H9 (cell line): ENCODE data around the gene CPM. TPM values are rescaled to one million over a fixed set of nuclear protein-coding genes. Genes with fewer than 3 reads are reported as not detected.

Experiments
- DNase-seq: peaks from one replicate; pipeline ENCODE4 v3.0.0-alpha.2; 2017
- H2AFZ ChIP-seq: one replicate; pipeline ENCODE4 v1.6.1; 2013; ENCODE audit warnings: mild to moderate bottlenecking, low read length, control low read depth, moderate library complexity
- H2AK5ac ChIP-seq: 2 replicates; pipeline ENCODE4 v1.6.1; 2013; ENCODE audit warnings: low read length, control low read depth, mixed read lengths; ENCODE audit not compliant: insufficient read length
- H2BK120ac ChIP-seq: one replicate; pipeline ENCODE4 v1.6.1; 2013; ENCODE audit warnings: low read depth, mild to moderate bottlenecking, low read length, control low read depth, inconsistent platforms; ENCODE audit not compliant: poor library complexity, severe bottlenecking
- H2BK12ac ChIP-seq: 2 replicates; pipeline ENCODE4 v1.6.1; 2013; ENCODE audit warnings: low read length, control low read depth, mixed read lengths, low read depth; ENCODE audit not compliant: insufficient read length
- H2BK15ac ChIP-seq: 2 replicates; pipeline ENCODE4 v1.6.1; 2013; ENCODE audit warnings: low read depth, low read length, control low read depth
- H2BK20ac ChIP-seq: one replicate; pipeline ENCODE4 v1.6.1; 2013; ENCODE audit warnings: low read depth, mild to moderate bottlenecking, low read length, control low read depth, inconsistent platforms; ENCODE audit not compliant: poor library complexity, severe bottlenecking
- H2BK5ac ChIP-seq: 2 replicates; pipeline ENCODE4 v1.6.1; 2013; ENCODE audit warnings: low read length, control low read depth, mixed read lengths; ENCODE audit not compliant: insufficient read length
- H3K14ac ChIP-seq: 2 replicates; pipeline ENCODE4 v1.6.1; 2013; ENCODE audit warnings: low read length, control low read depth; ENCODE audit not compliant: insufficient read depth
- H3K18ac ChIP-seq: 2 replicates; pipeline ENCODE4 v1.6.1; 2013; ENCODE audit warnings: low read depth, mild to moderate bottlenecking, mixed read lengths, low read length, control low read depth; ENCODE audit not compliant: insufficient read length
- H3K23ac ChIP-seq: 2 replicates; pipeline ENCODE4 v1.6.1; 2013; ENCODE audit warnings: low read length, control low read depth, mixed read lengths, low read depth; ENCODE audit not compliant: insufficient read length
- H3K23me2 ChIP-seq: 2 replicates; pipeline ENCODE4 v1.6.1; 2013; ENCODE audit warnings: low read depth, mild to moderate bottlenecking, mixed read lengths, low read length, control low read depth; ENCODE audit not compliant: insufficient read length, poor library complexity, severe bottlenecking
- H3K27ac ChIP-seq: 2 replicates; pipeline ENCODE4 v1.5.1; 2013; ENCODE audit warnings: low read length, control low read depth, mixed read lengths, low read depth; ENCODE audit not compliant: insufficient read length
- H3K27me3 ChIP-seq: 2 replicates; pipeline ENCODE4 v1.6.1; 2013; ENCODE audit warnings: low read length, control low read depth, inconsistent platforms; ENCODE audit not compliant: insufficient read depth
- H3K4ac ChIP-seq: 2 replicates; pipeline ENCODE4 v1.6.1; 2013; ENCODE audit warnings: low read depth, mild to moderate bottlenecking, control low read depth, inconsistent platforms, low read length, moderate library complexity
- H3K4me1 ChIP-seq: 2 replicates; pipeline ENCODE4 v1.6.1; 2013; ENCODE audit warnings: low read length, control low read depth, inconsistent platforms; ENCODE audit not compliant: insufficient read depth
- H3K4me2 ChIP-seq: 2 replicates; pipeline ENCODE4 v1.6.1; 2013; ENCODE audit warnings: low read length, control low read depth, mixed read lengths; ENCODE audit not compliant: insufficient read length, insufficient read depth
- H3K56ac ChIP-seq: 2 replicates; pipeline ENCODE4 v1.6.1; 2013; ENCODE audit warnings: low read depth, mild to moderate bottlenecking, mixed read lengths, low read length, control low read depth; ENCODE audit not compliant: insufficient read length
- H3K79me1 ChIP-seq: 2 replicates; pipeline ENCODE4 v1.6.1; 2013; ENCODE audit warnings: low read depth, mild to moderate bottlenecking, moderate library complexity, low read length, control low read depth, inconsistent platforms; ENCODE audit not compliant: insufficient read depth, poor library complexity, severe bottlenecking
- H3K79me2 ChIP-seq: 2 replicates; pipeline ENCODE4 v1.6.1; 2013; ENCODE audit warnings: low read length, control low read depth, inconsistent platforms; ENCODE audit not compliant: insufficient read depth
- H3K9ac ChIP-seq: 2 replicates; pipeline ENCODE4 v1.6.1; 2013; ENCODE audit warnings: low read length, control low read depth, mixed read lengths; ENCODE audit not compliant: insufficient read length; ENCODE audit errors: extremely low read depth
- H3K9me3 ChIP-seq: one replicate; pipeline ENCODE4 v1.6.1; 2013; ENCODE audit warnings: low read depth, low read length, inconsistent platforms; ENCODE audit not compliant: control insufficient read depth
- H3T11ph ChIP-seq: one replicate; pipeline ENCODE4 v1.6.1; 2013; ENCODE audit warnings: mild to moderate bottlenecking, low read length, control low read depth, inconsistent platforms
- H4K20me1 ChIP-seq: one replicate; pipeline ENCODE4 v1.6.1; 2013; ENCODE audit not compliant: control insufficient read depth, insufficient read length, insufficient read depth
- H4K5ac ChIP-seq: 2 replicates; pipeline ENCODE4 v1.6.1; 2013; ENCODE audit warnings: low read depth, mild to moderate bottlenecking, mixed read lengths, low read length, control low read depth; ENCODE audit not compliant: insufficient read length
- H4K8ac ChIP-seq: replicated peaks from 2 replicates; pipeline ENCODE4 v1.6.1; 2013; ENCODE audit warnings: low read length, control low read depth, mixed read lengths, low read depth; ENCODE audit not compliant: insufficient read length
- H4K91ac ChIP-seq: 2 replicates; pipeline ENCODE4 v1.6.1; 2013; ENCODE audit warnings: low read depth, mild to moderate bottlenecking, moderate library complexity, mixed read lengths, low read length, control low read depth; ENCODE audit not compliant: insufficient read length
- H3K27ac Mint-ChIP-seq, 3 experiments: 2 replicates in 2 of 3; 3 replicates in 1 of 3; pipeline ENCODE4 v1.8.0; 2020 to 2021; ENCODE audit warnings: mixed read lengths in 3 of 3, mild to moderate bottlenecking in 1 of 3, moderate library complexity in 1 of 3
- H3K27me3 Mint-ChIP-seq: 2 replicates; pipeline ENCODE4 v1.8.0; 2021; ENCODE audit warnings: low read depth, mild to moderate bottlenecking, moderate library complexity, mixed read lengths
- H3K36me3 Mint-ChIP-seq, 3 experiments: 2 replicates in 2 of 3; 3 replicates in 1 of 3; pipeline ENCODE4 v1.8.0; 2020 to 2021; ENCODE audit warnings: low read depth in 3 of 3, mixed read lengths in 3 of 3; ENCODE audit not compliant: insufficient read depth in 1 of 3
- H3K4me1 Mint-ChIP-seq, 2 experiments: 2 replicates each; pipeline ENCODE4 v1.8.0; 2020; ENCODE audit warnings: mixed read lengths in 2 of 2
- H3K4me3 Mint-ChIP-seq, 2 experiments: 2 replicates in 1 of 2; 3 replicates in 1 of 2; pipeline ENCODE4 v1.8.0; 2020 to 2021; ENCODE audit warnings: mild to moderate bottlenecking in 2 of 2, mixed read lengths in 2 of 2, moderate library complexity in 1 of 2
- H3K9me3 Mint-ChIP-seq, 2 experiments: 2 replicates in 1 of 2; 3 replicates in 1 of 2; pipeline ENCODE4 v1.8.0; 2020; ENCODE audit warnings: mild to moderate bottlenecking in 2 of 2, mixed read lengths in 2 of 2, moderate library complexity in 1 of 2
- WGBS: extraction: QIAGEN DNeasy Blood & Tissue Kit; methylation state at CpG from one replicate; pipeline ENCODE4 v1.1.7; 2013; ENCODE audit warnings: missing lambda C conversion rate, low lambda C conversion rate, mixed read lengths; ENCODE audit not compliant: insufficient read length; ENCODE audit errors: extremely low coverage; 5-methylcytosine and 5-hydroxymethylcytosine counted together
- total RNA-seq: library from RNA; stranded (reverse); gene quantifications from 2 replicates; pipeline ENCODE4 v1.2.1, GENCODE V29; 2021
- TF ChIP-seq, protein P1 (sequence below): fragments of 200-600 bp; sonication (generic); conservative IDR thresholded peaks from 3 replicates; pipeline ENCODE4 v1.8.0; 2021; ENCODE audit warnings: antibody characterized with exemption, mild to moderate bottlenecking

CPM gene
- total RNA-seq, 1 experiment from 2014 or later, result 1.2 TPM

DNA sequence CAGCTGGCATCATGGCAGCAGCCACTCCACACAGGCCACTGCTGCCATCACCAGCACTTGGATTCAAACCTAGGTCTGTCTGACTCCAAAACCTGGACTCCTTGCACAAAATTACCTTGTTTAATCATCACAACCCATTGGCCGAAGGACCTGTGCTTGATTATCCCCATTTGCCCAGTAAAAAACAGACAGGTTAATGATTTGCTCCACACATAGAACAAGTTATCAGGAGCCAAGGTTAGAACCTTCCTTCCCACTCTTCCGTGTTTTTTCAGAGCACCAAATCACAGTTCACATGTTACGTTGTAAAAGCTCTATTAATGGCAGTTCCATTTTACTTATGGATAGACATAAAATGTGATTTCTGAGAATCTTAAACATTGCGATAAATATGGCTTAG is 23.5 kb upstream of the CPM start:
- Mint-ChIP-seq H3K9me3 (peaks cover 16% of the 10 kb centered on the region in 2 experiments), H3K36me3 (peaks cover 0 to 12% (median 7%) of the 10 kb centered on the region in 3 experiments; a peak in 6 of 7 replicates), H3K4me1 (no peaks in the 10 kb centered on the region), H3K27ac (no peak overlapping the region), H3K27me3 (no peaks in the 10 kb centered on the region; the same call in 1 of the 2 replicates), H3K4me3 (no peak overlapping the region)
- Histone ChIP-seq H3K4ac (no peak overlapping the region), H4K5ac (no peak overlapping the region), H3K27ac (no peak overlapping the region), H2BK5ac (no peak overlapping the region), H2AK5ac (no peak overlapping the region), H2BK120ac (no peak overlapping the region), H3K14ac (no peak overlapping the region), H2BK15ac (no peak overlapping the region), H3K27me3 (no peaks in the 10 kb centered on the region), H3K4me2 (no peak overlapping the region), H4K91ac (no peak overlapping the region), H3K79me1 (no peaks in the 10 kb centered on the region), H3T11ph (no peak overlapping the region), H3K23ac (no peak overlapping the region), H2BK20ac (no peak overlapping the region), H3K4me1 (no peaks in the 10 kb centered on the region), H4K20me1 (no peaks in the 10 kb centered on the region), H3K9me3 (no peaks in the 10 kb centered on the region), H3K9ac (no peak overlapping the region), H3K56ac (no peak overlapping the region), H2AFZ (no peak overlapping the region), H3K79me2 (no peaks in the 10 kb centered on the region), H2BK12ac (no peak overlapping the region), H4K8ac (no peak overlapping the region), H3K18ac (no peak overlapping the region), H3K23me2 (no peaks in the 10 kb centered on the region)
- no peak for DNase-seq
- TF ChIP-seq, protein P1, sequence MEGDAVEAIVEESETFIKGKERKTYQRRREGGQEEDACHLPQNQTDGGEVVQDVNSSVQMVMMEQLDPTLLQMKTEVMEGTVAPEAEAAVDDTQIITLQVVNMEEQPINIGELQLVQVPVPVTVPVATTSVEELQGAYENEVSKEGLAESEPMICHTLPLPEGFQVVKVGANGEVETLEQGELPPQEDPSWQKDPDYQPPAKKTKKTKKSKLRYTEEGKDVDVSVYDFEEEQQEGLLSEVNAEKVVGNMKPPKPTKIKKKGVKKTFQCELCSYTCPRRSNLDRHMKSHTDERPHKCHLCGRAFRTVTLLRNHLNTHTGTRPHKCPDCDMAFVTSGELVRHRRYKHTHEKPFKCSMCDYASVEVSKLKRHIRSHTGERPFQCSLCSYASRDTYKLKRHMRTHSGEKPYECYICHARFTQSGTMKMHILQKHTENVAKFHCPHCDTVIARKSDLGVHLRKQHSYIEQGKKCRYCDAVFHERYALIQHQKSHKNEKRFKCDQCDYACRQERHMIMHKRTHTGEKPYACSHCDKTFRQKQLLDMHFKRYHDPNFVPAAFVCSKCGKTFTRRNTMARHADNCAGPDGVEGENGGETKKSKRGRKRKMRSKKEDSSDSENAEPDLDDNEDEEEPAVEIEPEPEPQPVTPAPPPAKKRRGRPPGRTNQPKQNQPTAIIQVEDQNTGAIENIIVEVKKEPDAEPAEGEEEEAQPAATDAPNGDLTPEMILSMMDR, result no peak
- WGBS, result no CpG with 5 or more reads among the region's 4 CpGs
